LNCAP (cell line): ENCODE results near the gene SLC39A11.

ENCODE experiments used
- CTCF ChIP-seq: fragments of 450-650 bp; IDR thresholded peaks from 2 replicates; pipeline ENCODE4 v1.5.1; 2017; ENCODE audit warnings: mild to moderate bottlenecking

Gene SLC39A11

GRCh38 chr17:72616447-72616846 lies 476.0 kb downstream of the SLC39A11 start:
- TF ChIP-seq CTCF, result no peak

GRCh38 chr17:72615627-72615991 lies 476.9 kb downstream of the SLC39A11 start:
- TF ChIP-seq CTCF, result no peak

DNA sequence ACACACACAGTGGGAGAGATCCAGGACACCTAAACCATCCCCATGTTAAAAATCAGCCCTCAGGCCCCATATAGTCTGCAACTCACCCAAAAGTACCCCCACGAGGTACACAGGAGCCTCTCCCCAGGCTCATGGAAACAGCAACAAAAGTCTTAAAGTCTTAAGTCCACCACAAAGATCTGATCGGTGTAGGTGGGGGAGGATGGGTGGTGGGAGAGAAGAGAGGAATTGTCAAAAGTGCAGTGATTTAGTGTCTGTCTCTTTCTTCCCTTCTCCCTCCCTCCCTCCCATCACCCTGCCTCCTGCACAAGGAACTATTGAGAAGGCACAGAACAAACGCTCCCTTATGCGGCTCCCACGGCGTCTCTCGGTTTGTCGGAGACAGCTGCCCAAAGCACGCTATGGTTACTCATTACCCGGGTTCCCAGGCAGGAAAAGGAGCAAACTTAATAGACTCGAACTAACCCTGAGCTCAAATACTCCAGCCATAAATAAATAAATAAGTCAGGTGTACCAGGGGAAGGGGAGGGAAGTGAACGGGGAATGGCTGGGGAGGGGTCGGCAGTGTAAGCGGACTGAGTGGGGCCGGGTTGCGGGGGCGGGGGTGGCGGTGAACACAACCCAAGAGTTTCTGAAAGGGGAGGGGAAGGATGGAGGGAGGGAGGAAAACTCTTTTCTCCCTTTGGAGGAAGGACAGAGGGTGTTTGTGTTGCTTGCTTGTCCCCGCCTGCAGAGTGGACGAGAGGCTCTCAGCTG lies 477.4 kb downstream of the SLC39A11 start:
- TF ChIP-seq CTCF, result no peak

GRCh38 chr17:72614476-72614870 lies 478.0 kb downstream of the SLC39A11 start:
- TF ChIP-seq CTCF, result no peak

DNA sequence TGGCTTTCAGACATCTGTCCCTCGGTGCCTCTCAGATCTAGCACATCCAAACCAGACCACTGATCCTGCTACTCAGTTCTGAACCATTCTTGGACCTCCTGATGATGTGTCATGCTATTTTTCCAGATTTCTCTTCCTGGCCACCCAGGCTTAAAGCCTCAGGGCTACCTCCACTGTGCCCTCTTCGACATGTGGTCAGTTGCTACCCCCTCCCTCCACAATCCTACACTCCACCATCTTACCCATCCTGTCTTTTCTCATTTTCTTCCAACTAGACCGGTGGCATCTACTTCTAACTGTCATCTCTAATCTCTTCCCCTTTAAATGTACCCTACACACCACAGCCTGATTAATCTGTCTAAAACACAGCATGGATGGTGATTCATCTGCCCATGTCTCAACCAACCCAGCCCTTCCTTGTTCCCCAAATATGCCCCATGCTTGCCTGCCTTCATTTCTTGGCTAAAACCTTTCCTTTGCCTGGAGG lies 478.6 kb downstream of the SLC39A11 start:
- no peak for TF ChIP-seq CTCF

GRCh38 chr17:72613396-72613795 lies 479.1 kb downstream of the SLC39A11 start:
- no peak for TF ChIP-seq CTCF

DNA sequence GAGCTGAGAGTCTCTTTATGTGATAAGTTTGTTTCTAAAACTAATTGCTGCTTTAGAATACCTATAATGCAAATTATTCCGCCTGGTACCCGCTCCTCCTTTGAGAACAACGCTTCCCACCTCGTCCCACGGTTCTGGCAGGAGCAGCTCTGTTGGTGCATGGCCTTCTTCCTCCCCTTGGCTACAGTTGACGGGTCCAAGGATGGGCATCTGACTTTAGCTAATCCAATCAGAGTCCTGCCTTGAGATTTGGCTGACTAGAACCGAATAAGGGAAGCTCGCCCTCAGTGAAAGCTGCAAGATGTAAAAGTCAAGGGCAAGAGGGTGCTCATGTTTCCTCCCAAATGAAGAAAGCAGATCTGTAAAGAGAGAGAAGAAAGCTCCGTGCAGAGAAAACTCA lies 481.3 kb downstream of the SLC39A11 start:
- no peak for TF ChIP-seq CTCF

DNA sequence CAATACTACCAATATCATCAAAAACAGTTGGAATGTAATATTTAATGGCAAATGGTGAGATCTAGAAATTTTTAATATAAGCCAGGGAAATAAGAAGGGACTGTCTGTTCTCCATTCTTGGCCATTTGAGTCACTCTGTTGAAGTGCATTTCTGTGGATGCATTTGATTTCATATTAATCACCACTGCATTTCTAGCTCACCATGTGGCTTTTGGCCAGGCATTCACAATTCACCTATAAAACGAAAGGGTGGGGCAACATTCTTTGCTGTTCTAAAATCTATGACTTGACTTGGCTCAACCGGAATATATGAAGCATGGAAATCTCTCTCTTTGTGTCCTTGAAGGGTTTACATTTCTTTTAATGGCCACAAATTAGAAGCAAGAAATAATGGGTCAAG lies 483.0 kb downstream of the SLC39A11 start:
- no peak for TF ChIP-seq CTCF
